Prostate gland (tissue), 2 donors: ENCODE data around the gene MRPL16. TPM values are rescaled to one million over a fixed set of nuclear protein-coding genes. Genes with fewer than 3 reads are reported as not detected.

ENCODE experiments used
- DNase-seq: peaks from one replicate; pipeline ENCODE4 v3.0.0-alpha.2; 2019; ENCODE audit warnings: low spot score
- H3K27ac ChIP-seq, 2 donors: fragments of 200-600 bp; sonication (generic); 2 replicates each; pipeline ENCODE4 v1.5.1; 2017 to 2019
- H3K27me3 ChIP-seq: fragments of 200-600 bp; sonication (generic); replicated peaks from 2 replicates; pipeline ENCODE4 v1.5.1; 2019; ENCODE audit not compliant: insufficient read depth
- H3K36me3 ChIP-seq, 2 donors: fragments of 200-600 bp; sonication (generic); 1 replicate in 1 of 2; 2 replicates in 1 of 2; pipeline versions ENCODE4 v1.5.1 to v1.8.1; 2017 to 2019
- H3K4me1 ChIP-seq: fragments of 200-600 bp; sonication (generic); replicated peaks from 2 replicates; pipeline ENCODE4 v1.5.1; 2019
- H3K4me3 ChIP-seq, 2 donors: fragments of 200-600 bp; sonication (generic); 2 replicates each; pipeline ENCODE4 v1.5.1; 2017 to 2019
- H3K9me3 ChIP-seq: fragments of 200-600 bp; sonication (generic); 2 replicates; pipeline ENCODE4 v1.5.1; 2017
- CTCF ChIP-seq, 4 experiments: fragments of 200-600 bp in 2 of 4; fragments of 450-650 bp in 2 of 4; sonication (generic) in 2 of 4; IDR thresholded peaks; 1 replicate in 3 of 4; 2 replicates in 1 of 4; pipeline ENCODE4 v1.5.1; 2016 to 2019; ENCODE audit warnings: antibody characterized with exemption in 4 of 4, mild to moderate bottlenecking in 2 of 4, moderate library complexity in 2 of 4
- POLR2A ChIP-seq: fragments of 450-650 bp; IDR thresholded peaks from one replicate; pipeline ENCODE4 v1.6.1; 2016; ENCODE audit warnings: antibody characterized with exemption, mild to moderate bottlenecking
- POLR2AphosphoS5 ChIP-seq: sonication (generic); formaldehyde crosslinking; IDR thresholded peaks from one replicate; pipeline ENCODE4 v1.6.1; 2017; ENCODE audit warnings: antibody characterized with exemption
- WGBS: methylation state at CpG from one replicate; pipeline ENCODE4 v1.1.5; 2018; 5-methylcytosine and 5-hydroxymethylcytosine counted together
- intact Hi-C: fragments of 100-400 bp; cut with DNase I; formaldehyde crosslinking; loops from one replicate; pipeline ENCODE4 v1.14.2; 2022
- total RNA-seq, 2 donors: library from RNA; depleted of rRNA; stranded (reverse); fragments of >200 nt; gene quantifications; one replicate each; pipeline ENCODE4 v1.1.0, GENCODE V29; 2016

The MRPL16 gene
- total RNA-seq, 2 donors from 2014 or later: 38.3 to 97.6 TPM

GRCh38 chr11:59776210-59777066, 34.1 kb downstream of the MRPL16 start:
- H3K27ac ChIP-seq: no peak overlapping the region
- WGBS: 55% methylated on average over 5 of the region's 5 CpGs

GRCh38 chr11:59773083-59773440, 37.5 kb downstream of the MRPL16 start:
- 78% methylated on average over 5 of the region's 5 CpGs for WGBS
- intact Hi-C loops: no loop called here
- TF ChIP-seq POLR2A: no peak
- no peak for TF ChIP-seq CTCF (IDR thresholded peaks at IDR 0.05)
- no peak for TF ChIP-seq POLR2AphosphoS5
- no peaks in the 10 kb centered on the region for H3K9me3 ChIP-seq
- H3K4me3 ChIP-seq: no peak overlapping the region
- no peak for DNase-seq
- H3K27me3 ChIP-seq: no peaks in the 10 kb centered on the region
- H3K4me1 ChIP-seq: peaks cover 3% of the 10 kb centered on the region
- H3K27ac ChIP-seq: no peak overlapping the region
- H3K36me3 ChIP-seq: no peaks in the 10 kb centered on the region

More at GRCh38 chr11:59776210-59777066, 34.1 kb downstream of the MRPL16 start:
- H3K4me1 ChIP-seq: peaks cover 3% of the 10 kb centered on the region
- H3K9me3 ChIP-seq: no peaks in the 10 kb centered on the region
- intact Hi-C loops: no loop called here
- H3K36me3 ChIP-seq: no peaks in the 10 kb centered on the region
- no peak overlapping the region for H3K4me3 ChIP-seq
- no peaks in the 10 kb centered on the region for H3K27me3 ChIP-seq
- TF ChIP-seq CTCF (IDR thresholded peaks at IDR 0.05): no peak
- TF ChIP-seq POLR2AphosphoS5: peak; percentile 60
- DNase-seq: peak; percentile 29

- Histone ChIP-seq H3K9me3 (no peaks in the 10 kb centered on the region), H3K27ac (no peak overlapping the region), H3K27me3 (no peaks in the 10 kb centered on the region), H3K36me3 (no peaks in the 10 kb centered on the region), H3K4me3 (no peak overlapping the region), H3K4me1 (no peaks in the 10 kb centered on the region)
- intact Hi-C loops: no loop called here
- DNase-seq: no peak
- TF ChIP-seq POLR2AphosphoS5 (no peak), CTCF (IDR thresholded peaks at IDR 0.05) (no peak), POLR2A (no peak)
- WGBS: 84% methylated on average over 4 of the region's 4 CpGs
Measured at GRCh38 chr11:59771605-59772004, 39.0 kb downstream of the MRPL16 start.

GRCh38 chr11:59770869-59771268, 39.7 kb downstream of the MRPL16 start:
- DNase-seq: no peak
- Histone ChIP-seq H3K36me3 (no peaks in the 10 kb centered on the region), H3K4me1 (no peaks in the 10 kb centered on the region), H3K27me3 (no peaks in the 10 kb centered on the region), H3K4me3 (no peak overlapping the region), H3K9me3 (no peaks in the 10 kb centered on the region), H3K27ac (no peak overlapping the region)
- TF ChIP-seq POLR2AphosphoS5: no peak
- TF ChIP-seq CTCF (IDR thresholded peaks at IDR 0.05): no peak
- no peak for TF ChIP-seq POLR2A
- intact Hi-C loops: no loop called here
- 90% methylated on average over 8 of the region's 8 CpGs for WGBS

GRCh38 chr11:59770319-59770718, 40.3 kb downstream of the MRPL16 start:
- no peak for DNase-seq
- intact Hi-C loops: no loop called here
- no peaks in the 10 kb centered on the region for H3K4me1 ChIP-seq

More at GRCh38 chr11:59770319-59770718, 40.3 kb downstream of the MRPL16 start:
- 92% methylated on average over 3 of the region's 3 CpGs for WGBS
- H3K36me3 ChIP-seq: no peaks in the 10 kb centered on the region
- no peak overlapping the region for H3K27ac ChIP-seq
- no peaks in the 10 kb centered on the region for H3K9me3 ChIP-seq
- H3K4me3 ChIP-seq: no peak overlapping the region
- H3K27me3 ChIP-seq: no peaks in the 10 kb centered on the region
- TF ChIP-seq POLR2AphosphoS5: no peak
- TF ChIP-seq POLR2A: no peak
- no peak for TF ChIP-seq CTCF (IDR thresholded peaks at IDR 0.05)
